A549 (cell line): ENCODE results near the gene NKX6-2. TPM values are rescaled to one million over a fixed set of nuclear protein-coding genes. Genes with fewer than 3 reads are reported as not detected.

Source experiments
- ATAC-seq, 2 experiments: fragments of 200-7000 bp in 1 of 2; fragments of >200 bp in 1 of 2; cut with Nextera tagmentation in 1 of 2; cut with Tn5 transposase in 1 of 2; 3 replicates each; pipeline versions ENCODE4 v1.8.0 to v1.9.1; 2018 to 2020; ENCODE audit warnings: mild to moderate bottlenecking in 1 of 2, moderate library complexity in 1 of 2
- CTCF ChIA-PET: fragments of 300-600 bp; sonication (Branson Sonifier 250); formaldehyde crosslinking; extraction: SDS; loops from one replicate; lab custom pipeline; 2021; ENCODE audit warnings: antibody characterized with exemption, inconsistent platforms; lab: Yijun Ruan, JAX
- POLR2A ChIA-PET: fragments of 350-600 bp; formaldehyde crosslinking; extraction: SDS; loops from one replicate; lab custom pipeline; 2021; ENCODE audit warnings: antibody characterized with exemption, inconsistent platforms; lab: Yijun Ruan, JAX
- DNase-seq, 2 experiments: peaks; one replicate each; pipeline versions ENCODE4 v3.0.0 to v3.0.0-alpha.2; 2011 to 2016; ENCODE audit warnings: low read depth in 1 of 2, low spot score in 1 of 2
- FAIRE-seq: peaks from 2 replicates; lab custom pipeline; 2011; peaks lifted over from hg19 to GRCh38; lab: Jason Lieb, UNC
- H3K27ac ChIP-seq, 2 experiments: fragments of >200 bp; sonication (Bioruptor Twin); formaldehyde crosslinking; 3 replicates each; pipeline ENCODE4 v1.5.1; 2016 to 2017
- H3K4me1 ChIP-seq: fragments of >200 bp; sonication (Bioruptor Twin); formaldehyde crosslinking; 3 replicates; pipeline ENCODE4 v1.6.1; 2016
- H3K4me2 ChIP-seq: fragments of >200 bp; sonication (Bioruptor Twin); formaldehyde crosslinking; 3 replicates; pipeline ENCODE4 v1.6.1; 2016
- H3K4me3 ChIP-seq: fragments of >200 bp; sonication (Bioruptor Twin); formaldehyde crosslinking; 3 replicates; pipeline ENCODE4 v1.5.1; 2016
- H3K9me3 ChIP-seq: fragments of >200 bp; sonication (Bioruptor Twin); formaldehyde crosslinking; 3 replicates; pipeline ENCODE4 v1.6.1; 2016
- BHLHE40 ChIP-seq: IDR thresholded peaks from 2 replicates; pipeline ENCODE4 v1.6.1; 2012; ENCODE audit warnings: low read depth, low read length, inconsistent platforms
- CBX2 ChIP-seq: fragments of 200-600 bp; sonication (generic); IDR thresholded peaks from 2 replicates; pipeline ENCODE4 v1.6.1; 2016; ENCODE audit warnings: low read depth, mild to moderate bottlenecking, borderline replicate concordance
- CEBPB ChIP-seq, 2 experiments: fragments of >200 bp in 1 of 2; sonication (Bioruptor Twin) in 1 of 2; formaldehyde crosslinking in 1 of 2; IDR thresholded peaks; 2 replicates each; pipeline ENCODE4 v1.6.1; 2012 to 2016
- EHMT2 ChIP-seq: fragments of 200-600 bp; sonication (generic); IDR thresholded peaks from 2 replicates; pipeline ENCODE4 v1.6.1; 2016; ENCODE audit warnings: antibody characterized with exemption, low read depth, mild to moderate bottlenecking, moderate library complexity
- HEYL ChIP-seq: fragments of 250-450 bp; sonication (Bioruptor Pico); IDR thresholded peaks from 2 replicates; pipeline ENCODE4 v1.8.0; 2021; ENCODE audit warnings: mild to moderate bottlenecking, moderate library complexity
- HOXA7 ChIP-seq: fragments of 250-450 bp; sonication (Bioruptor Pico); IDR thresholded peaks from 2 replicates; pipeline ENCODE4 v1.5.0; 2020; ENCODE audit warnings: mild to moderate bottlenecking, moderate library complexity
- KDM1A ChIP-seq: fragments of 200-600 bp; sonication (generic); IDR thresholded peaks from 2 replicates; pipeline ENCODE4 v1.6.1; 2016; ENCODE audit warnings: low read depth, mild to moderate bottlenecking
- POLR2A ChIP-seq: IDR thresholded peaks from 2 replicates; pipeline ENCODE4 v1.6.1; 2012; ENCODE audit warnings: mild to moderate bottlenecking, low read length
- POLR2AphosphoS2 ChIP-seq: conservative IDR thresholded peaks from 2 replicates; pipeline ENCODE4 v1.6.1; 2012; ENCODE audit warnings: low read length, improper control_type of control experiment, inconsistent platforms
- RCOR1 ChIP-seq: fragments of 150-350 bp; IDR thresholded peaks from 2 replicates; pipeline ENCODE4 v1.6.1; 2014; ENCODE audit warnings: antibody characterized with exemption, low read length, low read depth
- RFX5 ChIP-seq: fragments of 450-650 bp; IDR thresholded peaks from 2 replicates; pipeline ENCODE4 v1.7.1; 2014; ENCODE audit warnings: antibody characterized with exemption, mild to moderate bottlenecking, moderate library complexity
- RNF2 ChIP-seq: fragments of 200-600 bp; sonication (generic); IDR thresholded peaks from 2 replicates; pipeline ENCODE4 v1.6.1; 2016; ENCODE audit warnings: low read depth, mild to moderate bottlenecking, antibody characterized with exemption, moderate library complexity, borderline replicate concordance
- TP53 ChIP-seq: fragments of 250-450 bp; sonication (Bioruptor Pico); IDR thresholded peaks from 2 replicates; pipeline ENCODE4 v1.5.0; 2021; ENCODE audit warnings: mild to moderate bottlenecking, moderate library complexity
- ZFP36 ChIP-seq: fragments of 450-650 bp; IDR thresholded peaks from 2 replicates; pipeline ENCODE4 v1.6.1; 2014; ENCODE audit warnings: borderline replicate concordance; ENCODE audit not compliant: partially characterized antibody
- ZNF302 ChIP-seq: fragments of 250-450 bp; sonication (Bioruptor Pico); IDR thresholded peaks from 2 replicates; pipeline ENCODE4 v1.9.0; 2021; ENCODE audit warnings: inconsistent platforms, mild to moderate bottlenecking, moderate library complexity
- WGBS: methylation state at CpG from one replicate; pipeline ENCODE4 v1.1.6; 2017; ENCODE audit errors: missing lambda C conversion rate; 5-methylcytosine and 5-hydroxymethylcytosine counted together
- polyA plus RNA-seq, 4 experiments: library from polyadenylated mRNA; depleted of rRNA in 3 of 4; stranded (reverse); fragments of >200 nt; fragmentation: RNase III in 1 of 4; extraction: RNeasy Plus Mini Kit Qiagen cat#74134 plus additional on column Dnase treatment in 1 of 4; gene quantifications; 2 replicates in 3 of 4; 3 replicates in 1 of 4; pipeline ENCODE4 v1.2.3, GENCODE V29; 2011 to 2017
- TF ChIP-seq, protein P1 (sequence below): fragments of >200 bp; sonication (Bioruptor Twin); formaldehyde crosslinking; IDR thresholded peaks from 3 replicates; pipeline ENCODE4 v1.5.1; 2016
- TF ChIP-seq, protein P2 (sequence below): fragments of >200 bp; sonication (Bioruptor Twin); formaldehyde crosslinking; IDR thresholded peaks from 3 replicates; pipeline ENCODE4 v1.6.1; 2016
- TF ChIP-seq, protein P3 (sequence below): fragments of >200 bp; sonication (Bioruptor Twin); formaldehyde crosslinking; IDR thresholded peaks from 2 replicates; pipeline ENCODE4 v1.6.1; 2016

Gene NKX6-2
- polyA plus RNA-seq, 2 of the 4 experiments (the other 2 are of a cell fraction) = not detected

GRCh38 chr10:132832186-132832969 is 46.4 kb upstream of the NKX6-2 start:
- Histone ChIP-seq H3K4me1 (peaks cover 6% of the 10 kb centered on the region; the same call in 1 of the 3 replicates), H3K4me3 (no peak overlapping the region), H3K27ac (no peak overlapping the region), H3K4me2 (no peak overlapping the region), H3K9me3 (no peaks in the 10 kb centered on the region)
- FAIRE-seq (no peak), ATAC-seq (no peak), DNase-seq (no peak)
- ChIA-PET POLR2A (no interaction called here), CTCF (interaction anchor here (1.1 to 1.2 kb wide), 2 partner anchors 194 to 311 kb away, joined by 3 to 4 read pairs; no protein-coding TSS in a partner anchor)
- TF ChIP-seq, protein P1, sequence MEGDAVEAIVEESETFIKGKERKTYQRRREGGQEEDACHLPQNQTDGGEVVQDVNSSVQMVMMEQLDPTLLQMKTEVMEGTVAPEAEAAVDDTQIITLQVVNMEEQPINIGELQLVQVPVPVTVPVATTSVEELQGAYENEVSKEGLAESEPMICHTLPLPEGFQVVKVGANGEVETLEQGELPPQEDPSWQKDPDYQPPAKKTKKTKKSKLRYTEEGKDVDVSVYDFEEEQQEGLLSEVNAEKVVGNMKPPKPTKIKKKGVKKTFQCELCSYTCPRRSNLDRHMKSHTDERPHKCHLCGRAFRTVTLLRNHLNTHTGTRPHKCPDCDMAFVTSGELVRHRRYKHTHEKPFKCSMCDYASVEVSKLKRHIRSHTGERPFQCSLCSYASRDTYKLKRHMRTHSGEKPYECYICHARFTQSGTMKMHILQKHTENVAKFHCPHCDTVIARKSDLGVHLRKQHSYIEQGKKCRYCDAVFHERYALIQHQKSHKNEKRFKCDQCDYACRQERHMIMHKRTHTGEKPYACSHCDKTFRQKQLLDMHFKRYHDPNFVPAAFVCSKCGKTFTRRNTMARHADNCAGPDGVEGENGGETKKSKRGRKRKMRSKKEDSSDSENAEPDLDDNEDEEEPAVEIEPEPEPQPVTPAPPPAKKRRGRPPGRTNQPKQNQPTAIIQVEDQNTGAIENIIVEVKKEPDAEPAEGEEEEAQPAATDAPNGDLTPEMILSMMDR = no peak
- peak; percentile 54; the same call in 1 of the 2 replicates for TF ChIP-seq RNF2
- WGBS = 51% methylated on average over 28 of the region's 30 CpGs

GRCh38 chr10:132829403-132829802 is 43.5 kb upstream of the NKX6-2 start:
- H3K4me2 ChIP-seq = no peak overlapping the region
- POLR2A ChIA-PET = no interaction called here
- FAIRE-seq = no peak
- no peak for TF ChIP-seq ZFP36
- no peak for TF ChIP-seq HEYL
- TF ChIP-seq RCOR1 = no peak
- TF ChIP-seq ZNF302 (CRISPR knock-in tag) = no peak
- TF ChIP-seq, all 56 proteins: peak for 0
- no peak for ATAC-seq
- WGBS = 50% methylated on average over 8 of the region's 8 CpGs
- Histone ChIP-seq H3K4me3 (no peak overlapping the region), H3K9me3 (peaks cover 6% of the 10 kb centered on the region; the same call in 2 of the 3 replicates), H3K4me1 (no peaks in the 10 kb centered on the region), H3K27ac (no peak overlapping the region)
- CTCF ChIA-PET = interaction anchor here (1.2 to 1.4 kb wide), 2 partner anchors 9 to 44 kb away, joined by 3 to 4 read pairs; no protein-coding TSS in a partner anchor
- DNase-seq = no peak

GRCh38 chr10:132828681-132829080 is 42.7 kb upstream of the NKX6-2 start:
- FAIRE-seq (no peak), DNase-seq (no peak), ATAC-seq (no peak)
- POLR2A ChIA-PET = no interaction called here
- CTCF ChIA-PET = interaction anchor here (1.2 to 1.4 kb wide), 2 partner anchors 10 to 43 kb away, joined by 3 to 4 read pairs; no protein-coding TSS in a partner anchor
- Histone ChIP-seq H3K4me3 (no peak overlapping the region), H3K9me3 (peaks cover 6% of the 10 kb centered on the region; the same call in 2 of the 3 replicates), H3K4me2 (no peak overlapping the region), H3K4me1 (no peaks in the 10 kb centered on the region), H3K27ac (no peak overlapping the region)
- TF ChIP-seq, protein P1 = no peak
- TF ChIP-seq TP53 (CRISPR knock-in tag) = no peak
- TF ChIP-seq CEBPB (IDR thresholded peaks at IDR 0.05) = no peak
- 64% methylated on average over 20 of the region's 20 CpGs for WGBS

- no peak for ATAC-seq
- POLR2A ChIA-PET = no interaction called here
- no peak overlapping the region for H3K27ac ChIP-seq
- TF ChIP-seq CBX2 = no peak
- TF ChIP-seq KDM1A = no peak
- TF ChIP-seq HEYL = no peak
- TF ChIP-seq, protein P2, sequence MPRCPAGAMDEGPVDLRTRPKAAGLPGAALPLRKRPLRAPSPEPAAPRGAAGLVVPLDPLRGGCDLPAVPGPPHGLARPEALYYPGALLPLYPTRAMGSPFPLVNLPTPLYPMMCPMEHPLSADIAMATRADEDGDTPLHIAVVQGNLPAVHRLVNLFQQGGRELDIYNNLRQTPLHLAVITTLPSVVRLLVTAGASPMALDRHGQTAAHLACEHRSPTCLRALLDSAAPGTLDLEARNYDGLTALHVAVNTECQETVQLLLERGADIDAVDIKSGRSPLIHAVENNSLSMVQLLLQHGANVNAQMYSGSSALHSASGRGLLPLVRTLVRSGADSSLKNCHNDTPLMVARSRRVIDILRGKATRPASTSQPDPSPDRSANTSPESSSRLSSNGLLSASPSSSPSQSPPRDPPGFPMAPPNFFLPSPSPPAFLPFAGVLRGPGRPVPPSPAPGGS = no peak
- no peak for TF ChIP-seq HOXA7 (CRISPR knock-in tag)
- TF ChIP-seq RFX5 = no peak
- no peak for TF ChIP-seq POLR2AphosphoS2
- no peak for TF ChIP-seq POLR2A
- TF ChIP-seq, protein P3, sequence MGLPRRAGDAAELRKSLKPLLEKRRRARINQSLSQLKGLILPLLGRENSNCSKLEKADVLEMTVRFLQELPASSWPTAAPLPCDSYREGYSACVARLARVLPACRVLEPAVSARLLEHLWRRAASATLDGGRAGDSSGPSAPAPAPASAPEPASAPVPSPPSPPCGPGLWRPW = no peak
- TF ChIP-seq EHMT2 = no peak
- TF ChIP-seq BHLHE40 = no peak
- TF ChIP-seq, all 56 proteins: peak for 0
- H3K4me1 ChIP-seq = no peaks in the 10 kb centered on the region
- H3K4me2 ChIP-seq = no peak overlapping the region
- CTCF ChIA-PET = no interaction called here
- DNase-seq (no peak), FAIRE-seq (no peak)
- WGBS = 56% methylated on average over 29 of the region's 29 CpGs
- no peak overlapping the region for H3K4me3 ChIP-seq
- H3K9me3 ChIP-seq = peaks cover 6% of the 10 kb centered on the region; the same call in 2 of the 3 replicates
Measured at GRCh38 chr10:132827861-132828539, 42.1 kb upstream of the NKX6-2 start.
